GM12878 (cell line): ENCODE results near the gene TMEM235. TPM values are rescaled to one million over a fixed set of nuclear protein-coding genes. Genes with fewer than 3 reads are reported as not detected.

ENCODE experiments used
- ATF7 ChIP-seq: fragments of 450-650 bp; IDR thresholded peaks from 2 replicates; pipeline ENCODE4 v1.6.1; 2016; ENCODE audit warnings: low read depth, mild to moderate bottlenecking
- CHD4 ChIP-seq: fragments of 200-600 bp; sonication (generic); IDR thresholded peaks from 2 replicates; pipeline ENCODE4 v1.6.1; 2016; ENCODE audit warnings: mild to moderate bottlenecking
- ESRRA ChIP-seq: IDR thresholded peaks from 2 replicates; pipeline ENCODE4 v1.6.1; 2012; ENCODE audit warnings: mild to moderate bottlenecking, low read length, improper control_type of control experiment
- FOXM1 ChIP-seq: IDR thresholded peaks from 2 replicates; pipeline ENCODE4 v1.6.1; 2012; ENCODE audit warnings: low read depth, mild to moderate bottlenecking, inconsistent platforms, low read length, moderate library complexity
- HDGF ChIP-seq: fragments of 450-650 bp; IDR thresholded peaks from 2 replicates; pipeline ENCODE4 v1.6.1; 2016; ENCODE audit warnings: antibody characterized with exemption
- MXI1 ChIP-seq: fragments of 150-350 bp; IDR thresholded peaks from 2 replicates; pipeline ENCODE4 v1.6.1; 2011; ENCODE audit warnings: low read depth, mild to moderate bottlenecking, inconsistent platforms, low read length, improper control_type of control experiment
- NKRF ChIP-seq: fragments of 450-650 bp; conservative IDR thresholded peaks from 2 replicates; pipeline ENCODE4 v1.6.1; 2017; ENCODE audit warnings: mild to moderate bottlenecking, moderate library complexity
- NR2F1 ChIP-seq: fragments of 450-650 bp; conservative IDR thresholded peaks from 2 replicates; pipeline ENCODE4 v1.6.1; 2017; ENCODE audit warnings: mild to moderate bottlenecking
- RELB ChIP-seq: fragments of 450-650 bp; IDR thresholded peaks from 2 replicates; pipeline ENCODE4 v1.6.1; 2017; ENCODE audit warnings: low read depth, mild to moderate bottlenecking, moderate library complexity
- polyA plus RNA-seq, 11 experiments: library from polyadenylated mRNA; depleted of rRNA in 4 of 11; unstranded in 6 of 11; stranded (reverse) in 5 of 11; fragments of >200 nt; fragmentation: Nextera tagmentation in 4 of 11; fragmentation: Illumina TruSeq in 1 of 11; extraction: Ambion mirVana in 4 of 11; extraction: Trizol in 1 of 11; gene quantifications; 1 replicate in 1 of 11; 2 replicates in 10 of 11; pipeline versions ENCODE4 v1.2.1 to v1.2.3, GENCODE V29; 2011 to 2016; ENCODE audit warnings: inconsistent platforms in 2 of 11, missing spikeins in 2 of 11, low read depth in 1 of 11
- total RNA-seq, 4 experiments: library from RNA; depleted of rRNA in 3 of 4; stranded (reverse); fragments of >200 nt in 3 of 4; fragmentation: Illumina TruSeq in 1 of 4; extraction: Trizol in 1 of 4; gene quantifications; 2 replicates each; pipeline versions ENCODE4 v1.2.1 to v1.2.3, GENCODE V29; 2013 to 2021

Gene TMEM235
- total and polyA plus RNA-seq, 10 of the 15 experiments (the other 5 are each of a cell fraction or from before 2014, with no cell fraction given) = not detected

GRCh38 chr17:78185981-78186691, 45.3 kb upstream of the TMEM235 start (continued):
- TF ChIP-seq RELB (no peak), ESRRA (no peak), MXI1 (no peak), HDGF (no peak), ATF7 (no peak), CHD4 (no peak), NKRF (no peak), NR2F1 (no peak), FOXM1 (no peak)
